Testis (tissue), 2 donors: ENCODE data around the gene POR.

Experiments used
- CTCF ChIP-seq, 3 experiments: fragments of 450-650 bp in 2 of 3; fragments of 200-600 bp in 1 of 3; sonication (generic) in 1 of 3; IDR thresholded peaks; one replicate each; pipeline ENCODE4 v1.5.1; 2016 to 2019; ENCODE audit warnings: antibody characterized with exemption in 3 of 3, mild to moderate bottlenecking in 2 of 3, moderate library complexity in 1 of 3
- POLR2A ChIP-seq: fragments of 450-650 bp; IDR thresholded peaks from one replicate; pipeline ENCODE4 v1.6.1; 2017; ENCODE audit warnings: antibody characterized with exemption, mild to moderate bottlenecking, moderate library complexity

GRCh38 chr7:75953931-75954330, 39.0 kb downstream of the POR start:
- TF ChIP-seq CTCF (IDR thresholded peaks at IDR 0.05) (no peak), POLR2A (no peak)
